Uterus (tissue), 2 donors: ENCODE measurements around the gene SMAD2.
A peak's percentile ranks its signal among the peaks of the same experiment; 100 is the strongest.

Experiments used
- POLR2A ChIP-seq, 2 donors: fragments of 450-650 bp; IDR thresholded peaks; one replicate each; pipeline ENCODE4 v1.6.1; 2016; ENCODE audit warnings: antibody characterized with exemption in 2 of 2, mild to moderate bottlenecking in 1 of 2, moderate library complexity in 1 of 2
- TF ChIP-seq, protein P1 (sequence below), 4 experiments: fragments of 200-600 bp in 2 of 4; fragments of 450-650 bp in 2 of 4; sonication (generic) in 2 of 4; IDR thresholded peaks; one replicate each; pipeline ENCODE4 v1.5.1; 2016 to 2019; ENCODE audit warnings: antibody characterized with exemption in 4 of 4, mild to moderate bottlenecking in 2 of 4, moderate library complexity in 1 of 4

DNA sequence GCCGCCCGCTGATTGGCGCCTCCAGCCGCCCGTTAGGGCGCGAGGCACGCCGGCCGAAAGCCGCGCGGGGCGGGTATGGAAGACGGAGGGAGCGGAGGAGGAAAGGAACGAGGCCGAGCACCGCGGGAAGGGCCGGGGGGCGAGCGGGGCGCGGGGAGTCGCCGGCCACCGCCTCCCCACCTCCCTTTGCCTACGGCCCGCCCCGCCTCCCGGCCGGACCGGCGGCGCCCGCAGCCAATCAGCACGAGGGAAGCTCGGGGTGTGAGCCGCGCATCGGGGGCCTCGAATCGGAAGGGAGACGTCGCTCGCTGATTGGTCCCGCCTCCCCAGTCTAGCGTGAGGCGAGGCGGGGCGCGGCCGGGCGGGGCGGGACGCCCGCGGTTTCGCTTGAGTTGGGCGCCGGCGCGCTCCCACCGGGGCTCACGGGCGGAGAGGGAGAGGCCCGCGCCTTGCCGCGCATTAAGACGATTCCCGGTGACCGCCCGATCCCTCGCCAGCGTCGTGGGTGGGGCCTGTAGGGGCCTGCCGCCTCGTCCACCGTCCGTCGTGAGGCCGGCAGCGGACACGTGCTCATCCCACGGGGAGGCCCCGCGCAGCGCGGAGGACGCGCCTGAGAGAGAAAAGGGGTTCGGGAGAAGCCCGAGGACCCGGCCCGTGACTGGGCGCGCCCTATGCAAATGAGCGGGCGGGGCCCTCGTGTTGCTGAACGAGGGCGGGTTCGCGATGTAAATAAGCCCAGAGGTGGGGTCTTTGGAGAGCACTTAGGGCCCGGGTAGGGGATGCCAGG is 665 bp upstream of the SMAD2 start:
- peak; percentile 39 to 77 for TF ChIP-seq POLR2A (IDR thresholded peaks at IDR 0.05)
- TF ChIP-seq, protein P1, sequence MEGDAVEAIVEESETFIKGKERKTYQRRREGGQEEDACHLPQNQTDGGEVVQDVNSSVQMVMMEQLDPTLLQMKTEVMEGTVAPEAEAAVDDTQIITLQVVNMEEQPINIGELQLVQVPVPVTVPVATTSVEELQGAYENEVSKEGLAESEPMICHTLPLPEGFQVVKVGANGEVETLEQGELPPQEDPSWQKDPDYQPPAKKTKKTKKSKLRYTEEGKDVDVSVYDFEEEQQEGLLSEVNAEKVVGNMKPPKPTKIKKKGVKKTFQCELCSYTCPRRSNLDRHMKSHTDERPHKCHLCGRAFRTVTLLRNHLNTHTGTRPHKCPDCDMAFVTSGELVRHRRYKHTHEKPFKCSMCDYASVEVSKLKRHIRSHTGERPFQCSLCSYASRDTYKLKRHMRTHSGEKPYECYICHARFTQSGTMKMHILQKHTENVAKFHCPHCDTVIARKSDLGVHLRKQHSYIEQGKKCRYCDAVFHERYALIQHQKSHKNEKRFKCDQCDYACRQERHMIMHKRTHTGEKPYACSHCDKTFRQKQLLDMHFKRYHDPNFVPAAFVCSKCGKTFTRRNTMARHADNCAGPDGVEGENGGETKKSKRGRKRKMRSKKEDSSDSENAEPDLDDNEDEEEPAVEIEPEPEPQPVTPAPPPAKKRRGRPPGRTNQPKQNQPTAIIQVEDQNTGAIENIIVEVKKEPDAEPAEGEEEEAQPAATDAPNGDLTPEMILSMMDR (IDR thresholded peaks at IDR 0.05), result peak in 1 of 4 experiments; percentile 17
